IMR-90 (cell line): ENCODE data around the gene FGF19. TPM values are rescaled to one million over a fixed set of nuclear protein-coding genes. Genes with fewer than 3 reads are reported as not detected.

ENCODE experiments used
- ATAC-seq: fragments of 200-7000 bp; cut with Tn5 transposase; 2 replicates; pipeline ENCODE4 v1.9.1; 2020; ENCODE audit warnings: low read depth, mild to moderate bottlenecking, moderate library complexity
- BruUV-seq: library from RNA; stranded (reverse); fragments of 400-500 nt; replicated peaks from 2 replicates; lab custom pipeline; 2021; lab: Mats Ljungman, UMichigan
- CTCF ChIA-PET: fragments of 300-600 bp; formaldehyde crosslinking; extraction: SDS; loops from one replicate; lab custom pipeline; 2021; ENCODE audit warnings: antibody characterized with exemption; lab: Yijun Ruan, JAX
- POLR2A ChIA-PET: fragments of 300-600 bp; sonication (Branson Sonifier 250); formaldehyde crosslinking; loops from one replicate; lab custom pipeline; 2022; ENCODE audit warnings: antibody characterized with exemption; ENCODE audit not compliant: unreplicated experiment; lab: Charles Lee
- DNase-seq: peaks from one replicate; pipeline ENCODE4 v3.0.0; 2013
- H2AFZ ChIP-seq: replicated peaks from 2 replicates; pipeline ENCODE3; 2013; ENCODE audit warnings: low read length, mild to moderate bottlenecking; ENCODE audit not compliant: poor library complexity
- H2AK5ac ChIP-seq: 2 replicates; pipeline ENCODE4 v1.6.1; 2013; ENCODE audit warnings: low read depth, low read length, inconsistent platforms
- H2AK9ac ChIP-seq: replicated peaks from 2 replicates; pipeline ENCODE3; 2013; ENCODE audit warnings: mild to moderate bottlenecking, low read depth, low read length, moderate library complexity; ENCODE audit not compliant: poor library complexity
- H2BK120ac ChIP-seq: 2 replicates; pipeline ENCODE4 v1.6.1; 2013; ENCODE audit warnings: low read depth, low read length, inconsistent platforms
- H2BK15ac ChIP-seq: 3 replicates; pipeline ENCODE4 v1.6.1; 2013; ENCODE audit warnings: low read depth, low read length, inconsistent platforms
- H2BK20ac ChIP-seq: 2 replicates; pipeline ENCODE4 v1.6.1; 2013; ENCODE audit warnings: low read depth, mild to moderate bottlenecking, inconsistent platforms, low read length, moderate library complexity
- H2BK5ac ChIP-seq: 2 replicates; pipeline ENCODE4 v1.6.1; 2013; ENCODE audit warnings: mild to moderate bottlenecking, low read depth, low read length, inconsistent platforms; ENCODE audit not compliant: poor library complexity, severe bottlenecking
- H3K14ac ChIP-seq: replicated peaks from 2 replicates; pipeline ENCODE4 v1.6.1; 2013; ENCODE audit warnings: low read depth, low read length, inconsistent platforms
- H3K18ac ChIP-seq: 2 replicates; pipeline ENCODE4 v1.6.1; 2013; ENCODE audit warnings: low read depth, low read length, control low read depth
- H3K23ac ChIP-seq: 2 replicates; pipeline ENCODE4 v1.6.1; 2013; ENCODE audit warnings: low read depth, low read length, inconsistent platforms
- H3K27ac ChIP-seq: 2 replicates; pipeline ENCODE4 v1.5.1; 2013; ENCODE audit warnings: mild to moderate bottlenecking, control low read depth, low read length; ENCODE audit not compliant: insufficient read depth
- H3K27me3 ChIP-seq: 2 replicates; pipeline ENCODE4 v1.6.1; 2013; ENCODE audit warnings: low read length; ENCODE audit not compliant: control insufficient read depth, insufficient read depth
- H3K36me3 ChIP-seq: 2 replicates; pipeline ENCODE4 v1.6.1; 2013; ENCODE audit warnings: low read length, mixed read lengths; ENCODE audit not compliant: control insufficient read depth, insufficient read depth
- H3K4ac ChIP-seq: 2 replicates; pipeline ENCODE4 v1.6.1; 2013; ENCODE audit warnings: low read depth, low read length, inconsistent platforms
- H3K4me1 ChIP-seq: 2 replicates; pipeline ENCODE4 v1.6.1; 2013; ENCODE audit warnings: low read length, mixed read lengths; ENCODE audit not compliant: control insufficient read depth, insufficient read depth
- H3K4me2 ChIP-seq: 2 replicates; pipeline ENCODE4 v1.6.1; 2013; ENCODE audit warnings: low read depth, mild to moderate bottlenecking, control low read depth, low read length, moderate library complexity
- H3K4me3 ChIP-seq: 2 replicates; pipeline ENCODE4 v1.5.1; 2013; ENCODE audit warnings: low read depth, mild to moderate bottlenecking, control low read depth, low read length, moderate library complexity; ENCODE audit not compliant: insufficient read depth
- H3K56ac ChIP-seq: 2 replicates; pipeline ENCODE4 v1.6.1; 2013; ENCODE audit warnings: low read length, inconsistent platforms; ENCODE audit not compliant: insufficient read depth; ENCODE audit errors: extremely low read depth
- H3K79me1 ChIP-seq, 2 experiments: 2 replicates each; pipeline ENCODE4 v1.6.1; 2013; ENCODE audit warnings: low read length in 2 of 2, inconsistent platforms in 1 of 2, low read depth in 1 of 2
- H3K9ac ChIP-seq: 2 replicates; pipeline ENCODE4 v1.6.1; 2013; ENCODE audit warnings: low read depth, low read length, control low read depth
- H3K9me1 ChIP-seq: 2 replicates; pipeline ENCODE4 v1.6.1; 2013; ENCODE audit warnings: low read length, inconsistent platforms; ENCODE audit not compliant: insufficient read depth
- H3K9me3 ChIP-seq: 2 replicates; pipeline ENCODE4 v1.6.1; 2013; ENCODE audit warnings: low read length; ENCODE audit not compliant: control insufficient read depth, insufficient read depth
- H4K20me1 ChIP-seq: 2 replicates; pipeline ENCODE4 v1.6.1; 2013; ENCODE audit warnings: low read length, inconsistent platforms; ENCODE audit not compliant: insufficient read depth
- H4K5ac ChIP-seq: 2 replicates; pipeline ENCODE4 v1.6.1; 2013; ENCODE audit warnings: mild to moderate bottlenecking, low read depth, low read length, control low read depth
- H4K8ac ChIP-seq, 2 experiments: 2 replicates each; pipeline ENCODE4 v1.6.1; 2013; ENCODE audit warnings: low read depth in 2 of 2, low read length in 2 of 2, control low read depth in 1 of 2, inconsistent platforms in 1 of 2
- H4K91ac ChIP-seq: 2 replicates; pipeline ENCODE4 v1.6.1; 2013; ENCODE audit warnings: low read depth, low read length, inconsistent platforms; ENCODE audit not compliant: insufficient read depth
- BHLHE40 ChIP-seq: fragments of 150-350 bp; IDR thresholded peaks from 2 replicates; pipeline ENCODE4 v1.6.1; 2016; ENCODE audit warnings: mild to moderate bottlenecking, low read depth, low read length
- CEBPB ChIP-seq: IDR thresholded peaks from 2 replicates; pipeline ENCODE4 v1.6.1; 2012; ENCODE audit warnings: low read depth, low read length, improper control_type of control experiment
- CHD1 ChIP-seq: IDR thresholded peaks from 2 replicates; pipeline ENCODE4 v1.6.1; 2012; ENCODE audit warnings: low read depth, low read length, improper control_type of control experiment
- MAFK ChIP-seq: IDR thresholded peaks from 2 replicates; pipeline ENCODE4 v1.6.1; 2012; ENCODE audit warnings: low read depth, low read length, improper control_type of control experiment
- MXI1 ChIP-seq: IDR thresholded peaks from 2 replicates; pipeline ENCODE4 v1.6.1; 2012; ENCODE audit warnings: low read depth, mild to moderate bottlenecking, low read length, moderate library complexity, borderline replicate concordance
- NFE2L2 ChIP-seq: fragments of 150-350 bp; IDR thresholded peaks from 2 replicates; pipeline ENCODE4 v1.6.1; 2016; ENCODE audit warnings: low read depth, mild to moderate bottlenecking, low read length
- RCOR1 ChIP-seq: IDR thresholded peaks from 2 replicates; pipeline ENCODE4 v1.6.1; 2012; ENCODE audit warnings: mild to moderate bottlenecking, low read length, improper control_type of control experiment; ENCODE audit not compliant: insufficient replicate concordance
- SMC3 ChIP-seq: fragments of 150-350 bp; IDR thresholded peaks from 2 replicates; pipeline ENCODE4 v1.6.1; 2016; ENCODE audit warnings: low read depth, mild to moderate bottlenecking, antibody characterized with exemption, low read length, moderate library complexity
- WGBS, 2 experiments: methylation state at CpG; one replicate each; pipeline versions ENCODE4 v1.1.5 to v1.1.7; 2013; ENCODE audit warnings: missing lambda C conversion rate in 2 of 2; ENCODE audit not compliant: insufficient read length in 1 of 2; ENCODE audit errors: extremely low coverage in 2 of 2; 5-methylcytosine and 5-hydroxymethylcytosine counted together
- dilution Hi-C: fragments of 300-500 bp; cut with HindIII; formaldehyde crosslinking; loops from one replicate; pipeline ENCODE4 v1.14.3; 2018; ENCODE audit warnings: low sequenced_read_pairs; ENCODE audit not compliant: unreplicated experiment
- in situ Hi-C: fragments of 300-500 bp; cut with MboI; formaldehyde crosslinking; loops from 3 replicates; pipeline ENCODE4 v1.14.3; 2019; ENCODE audit warnings: low sequenced_read_pairs, inconsistent platforms, mixed read lengths
- intact Hi-C: fragments of 100-400 bp; cut with micrococcal nuclease; formaldehyde crosslinking; loops from 2 replicates; pipeline ENCODE4 v1.10.0; 2022
- polyA plus RNA-seq, 3 experiments: library from polyadenylated mRNA; depleted of rRNA; stranded (reverse); fragments of >200 nt; gene quantifications; 2 replicates each; pipeline ENCODE4 v1.2.3, GENCODE V29; 2012; ENCODE audit warnings: low replicate concordance in 1 of 3
- total RNA-seq: library from RNA; depleted of rRNA; stranded (reverse); fragments of >200 nt; gene quantifications from 2 replicates; pipeline ENCODE4 v1.2.3, GENCODE V29; 2012
- TF ChIP-seq, protein P1 (sequence below): fragments of 150-350 bp; IDR thresholded peaks from 2 replicates; pipeline ENCODE4 v1.6.1; 2017; ENCODE audit warnings: mild to moderate bottlenecking, antibody characterized with exemption, low read length, low read depth
- TF ChIP-seq, protein P2 (sequence below): conservative IDR thresholded peaks from 2 replicates; pipeline ENCODE4 v1.5.1; 2012; ENCODE audit warnings: mild to moderate bottlenecking, low read depth, low read length, improper control_type of control experiment

The FGF19 gene
- total and polyA plus RNA-seq, 2 of the 4 experiments (the other 2 are of a cell fraction) = not detected

DNA sequence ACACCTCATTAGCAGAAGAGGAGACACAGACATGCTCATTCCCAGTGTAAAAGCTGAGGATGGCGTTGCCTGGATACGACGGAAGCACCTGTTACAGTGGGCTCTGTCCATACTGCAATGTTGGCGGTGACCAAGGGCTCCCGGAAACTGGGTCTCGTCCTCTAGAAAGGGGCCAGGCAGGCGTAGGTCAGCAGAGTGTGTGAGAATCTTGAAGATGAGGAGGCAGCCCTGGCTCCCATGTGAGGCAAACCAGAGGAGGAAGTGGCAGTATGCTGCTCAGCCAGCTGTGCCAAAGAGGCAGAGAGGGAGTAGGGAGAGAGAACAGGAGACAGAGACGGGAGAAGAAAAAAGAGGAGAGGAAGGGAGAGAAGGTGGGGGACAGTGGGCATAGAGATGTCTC is 38.9 kb downstream of the FGF19 start:
- Histone ChIP-seq H3K9me3 (no peaks in the 10 kb centered on the region), H2BK5ac (no peak overlapping the region), H2AK5ac (no peak overlapping the region), H3K4me3 (no peak overlapping the region), H3K9ac (no peak overlapping the region), H3K27me3 (no peaks in the 10 kb centered on the region), H3K14ac (no peak overlapping the region), H3K56ac (no peak overlapping the region), H3K18ac (no peak overlapping the region), H3K36me3 (peaks cover 38% of the 10 kb centered on the region), H2AK9ac (no peak overlapping the region), H3K4me2 (no peak overlapping the region), H4K20me1 (peaks cover 3% of the 10 kb centered on the region), H4K91ac (no peak overlapping the region), H2BK15ac (no peak overlapping the region), H3K4ac (no peak overlapping the region), H3K9me1 (no peaks in the 10 kb centered on the region), H3K79me1 (peaks cover 20 to 46% of the 10 kb centered on the region in 2 experiments), H3K4me1 (peaks cover 2% of the 10 kb centered on the region; the same call in 1 of the 2 replicates), H4K8ac (no peak overlapping the region), H2AFZ (no peak overlapping the region), H3K23ac (no peak overlapping the region), H3K27ac (no peak overlapping the region), H4K5ac (no peak overlapping the region), H2BK120ac (no peak overlapping the region), H2BK20ac (no peak overlapping the region)
- dilution Hi-C loops = no loop called here
- intact Hi-C loops = no loop called here
- no peak for TF ChIP-seq CHD1
- TF ChIP-seq SMC3 = no peak
- TF ChIP-seq BHLHE40 = no peak
- no peak for TF ChIP-seq NFE2L2
- TF ChIP-seq, protein P1, sequence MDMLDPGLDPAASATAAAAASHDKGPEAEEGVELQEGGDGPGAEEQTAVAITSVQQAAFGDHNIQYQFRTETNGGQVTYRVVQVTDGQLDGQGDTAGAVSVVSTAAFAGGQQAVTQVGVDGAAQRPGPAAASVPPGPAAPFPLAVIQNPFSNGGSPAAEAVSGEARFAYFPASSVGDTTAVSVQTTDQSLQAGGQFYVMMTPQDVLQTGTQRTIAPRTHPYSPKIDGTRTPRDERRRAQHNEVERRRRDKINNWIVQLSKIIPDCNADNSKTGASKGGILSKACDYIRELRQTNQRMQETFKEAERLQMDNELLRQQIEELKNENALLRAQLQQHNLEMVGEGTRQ = no peak
- TF ChIP-seq RCOR1 = no peak
- TF ChIP-seq, protein P2, sequence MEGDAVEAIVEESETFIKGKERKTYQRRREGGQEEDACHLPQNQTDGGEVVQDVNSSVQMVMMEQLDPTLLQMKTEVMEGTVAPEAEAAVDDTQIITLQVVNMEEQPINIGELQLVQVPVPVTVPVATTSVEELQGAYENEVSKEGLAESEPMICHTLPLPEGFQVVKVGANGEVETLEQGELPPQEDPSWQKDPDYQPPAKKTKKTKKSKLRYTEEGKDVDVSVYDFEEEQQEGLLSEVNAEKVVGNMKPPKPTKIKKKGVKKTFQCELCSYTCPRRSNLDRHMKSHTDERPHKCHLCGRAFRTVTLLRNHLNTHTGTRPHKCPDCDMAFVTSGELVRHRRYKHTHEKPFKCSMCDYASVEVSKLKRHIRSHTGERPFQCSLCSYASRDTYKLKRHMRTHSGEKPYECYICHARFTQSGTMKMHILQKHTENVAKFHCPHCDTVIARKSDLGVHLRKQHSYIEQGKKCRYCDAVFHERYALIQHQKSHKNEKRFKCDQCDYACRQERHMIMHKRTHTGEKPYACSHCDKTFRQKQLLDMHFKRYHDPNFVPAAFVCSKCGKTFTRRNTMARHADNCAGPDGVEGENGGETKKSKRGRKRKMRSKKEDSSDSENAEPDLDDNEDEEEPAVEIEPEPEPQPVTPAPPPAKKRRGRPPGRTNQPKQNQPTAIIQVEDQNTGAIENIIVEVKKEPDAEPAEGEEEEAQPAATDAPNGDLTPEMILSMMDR = no peak
- TF ChIP-seq CEBPB = no peak
- no peak for TF ChIP-seq MAFK
- TF ChIP-seq MXI1 = no peak
- in situ Hi-C loops = loop anchor here (25.0 kb wide), 2 partner anchors 728 to 1053 kb away; no protein-coding TSS in a partner anchor
- no TSS peak for BruUV-seq
- ATAC-seq (no peak), DNase-seq (no peak)
- WGBS, 2 experiments = 98% methylated on average over 7 of the region's 8 CpGs; no CpG with 5 or more reads in 1 of the 2 experiments
- POLR2A ChIA-PET = interaction anchor here (0.6 kb wide), 1 partner anchor 499 kb away, joined by 12 read pairs; no protein-coding TSS in a partner anchor
- CTCF ChIA-PET = no interaction called here
